ENCODE results near the gene NDRG4. TPM values are rescaled to one million over a fixed set of nuclear protein-coding genes. Genes with fewer than 3 reads are reported as not detected.
A peak's percentile ranks its signal among the peaks of the same experiment; 100 is the strongest.

Gene NDRG4
- polyA plus RNA-seq, 1 donor from 2014 or later = 507 TPM

DNA sequence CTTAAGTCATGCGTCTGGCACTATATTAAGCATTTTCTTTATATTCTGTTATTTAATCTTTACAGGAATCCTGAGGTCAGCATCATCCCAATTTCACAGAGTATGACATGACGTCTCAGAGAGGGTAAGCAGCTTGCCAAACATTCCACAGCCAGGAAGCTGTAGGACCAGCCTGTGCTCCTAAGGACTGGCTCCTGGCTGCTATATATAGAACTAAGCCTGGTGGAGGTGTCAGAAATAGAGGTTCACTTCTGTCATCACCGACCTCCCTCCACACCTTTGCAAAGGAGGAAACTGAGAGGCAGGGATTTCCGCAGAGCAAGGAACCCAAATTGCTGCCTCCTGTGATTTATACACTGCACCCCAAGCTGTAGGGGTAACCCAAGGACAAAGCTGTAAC is 37.9 kb upstream of the NDRG4 start:
- H3K27me3 ChIP-seq (ENCODE audit: insufficient read depth, low read depth, low read length) = peaks cover 15% of the 10 kb centered on the region
- H3K4me2 ChIP-seq (ENCODE audit: low read length) = no peak overlapping the region
- H3K27ac ChIP-seq (ENCODE audit: low read length) = no peak overlapping the region

DNA sequence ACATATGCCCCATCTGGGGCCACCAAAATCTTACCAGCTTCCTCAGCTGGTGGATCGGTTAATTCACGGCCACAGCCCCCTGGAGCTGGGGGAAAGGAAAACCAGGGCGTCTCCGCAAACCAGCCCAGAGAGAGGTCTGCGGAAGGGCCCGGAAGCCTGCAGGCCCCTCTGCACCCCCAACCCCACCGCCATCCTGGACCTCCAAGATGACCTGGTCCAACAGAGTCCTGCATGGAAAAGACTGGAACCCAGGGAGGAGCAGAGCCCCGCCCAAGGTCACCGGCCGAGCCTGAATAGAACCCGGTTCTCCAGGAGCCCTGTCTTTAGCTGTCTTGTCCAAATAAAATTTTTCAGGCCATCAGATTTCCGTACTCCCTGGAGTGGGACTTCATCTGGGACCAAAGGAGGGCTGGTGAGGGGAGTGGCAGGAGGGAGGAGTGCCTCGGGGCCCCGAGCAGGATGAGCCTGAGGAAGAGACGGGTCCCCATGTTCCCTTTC is 37.4 kb upstream of the NDRG4 start:
- H3K9me3 ChIP-seq (ENCODE audit: low read length) = no peaks in the 10 kb centered on the region
- no peaks in the 10 kb centered on the region for H3F3A ChIP-seq (ENCODE audit: insufficient read depth, low read length, poor library complexity, severe bottlenecking)
- peak overlapping the region; percentile 8 for H3K4me2 ChIP-seq (ENCODE audit: low read length)
- H3K9me2 ChIP-seq (ENCODE audit: insufficient read depth, low read length) = no peaks in the 10 kb centered on the region
- peak overlapping the region; percentile 91 for H3K9ac ChIP-seq (ENCODE audit: low read length)
- no peak overlapping the region for H2AFZ ChIP-seq (ENCODE audit: low read depth, low read length)
- H3K4me3 ChIP-seq (ENCODE audit: low read length) = peak overlapping the region; percentile 67
- H3K79me2 ChIP-seq (replicated peaks; ENCODE audit: insufficient read depth, low read length) = no peaks in the 10 kb centered on the region
- peak overlapping the region; percentile 44 for H3K27ac ChIP-seq (ENCODE audit: low read length)
- H4K20me1 ChIP-seq (ENCODE audit: insufficient read depth) = no peaks in the 10 kb centered on the region
- TF ChIP-seq EZH2 (IDR thresholded peaks at IDR 0.05; ENCODE audit: borderline replicate concordance, insufficient read depth, low read length, poor library complexity, severe bottlenecking) = no peak
- no peak for TF ChIP-seq SMC3 (conservative IDR thresholded peaks at IDR 0.05; ENCODE audit: poor library complexity)
- no peak for TF ChIP-seq EP300 (conservative IDR thresholded peaks at IDR 0.05; ENCODE audit: poor library complexity, severe bottlenecking)
- TF ChIP-seq TAF1 (IDR thresholded peaks at IDR 0.05; ENCODE audit: low read depth) = no peak
- TF ChIP-seq, protein P1, sequence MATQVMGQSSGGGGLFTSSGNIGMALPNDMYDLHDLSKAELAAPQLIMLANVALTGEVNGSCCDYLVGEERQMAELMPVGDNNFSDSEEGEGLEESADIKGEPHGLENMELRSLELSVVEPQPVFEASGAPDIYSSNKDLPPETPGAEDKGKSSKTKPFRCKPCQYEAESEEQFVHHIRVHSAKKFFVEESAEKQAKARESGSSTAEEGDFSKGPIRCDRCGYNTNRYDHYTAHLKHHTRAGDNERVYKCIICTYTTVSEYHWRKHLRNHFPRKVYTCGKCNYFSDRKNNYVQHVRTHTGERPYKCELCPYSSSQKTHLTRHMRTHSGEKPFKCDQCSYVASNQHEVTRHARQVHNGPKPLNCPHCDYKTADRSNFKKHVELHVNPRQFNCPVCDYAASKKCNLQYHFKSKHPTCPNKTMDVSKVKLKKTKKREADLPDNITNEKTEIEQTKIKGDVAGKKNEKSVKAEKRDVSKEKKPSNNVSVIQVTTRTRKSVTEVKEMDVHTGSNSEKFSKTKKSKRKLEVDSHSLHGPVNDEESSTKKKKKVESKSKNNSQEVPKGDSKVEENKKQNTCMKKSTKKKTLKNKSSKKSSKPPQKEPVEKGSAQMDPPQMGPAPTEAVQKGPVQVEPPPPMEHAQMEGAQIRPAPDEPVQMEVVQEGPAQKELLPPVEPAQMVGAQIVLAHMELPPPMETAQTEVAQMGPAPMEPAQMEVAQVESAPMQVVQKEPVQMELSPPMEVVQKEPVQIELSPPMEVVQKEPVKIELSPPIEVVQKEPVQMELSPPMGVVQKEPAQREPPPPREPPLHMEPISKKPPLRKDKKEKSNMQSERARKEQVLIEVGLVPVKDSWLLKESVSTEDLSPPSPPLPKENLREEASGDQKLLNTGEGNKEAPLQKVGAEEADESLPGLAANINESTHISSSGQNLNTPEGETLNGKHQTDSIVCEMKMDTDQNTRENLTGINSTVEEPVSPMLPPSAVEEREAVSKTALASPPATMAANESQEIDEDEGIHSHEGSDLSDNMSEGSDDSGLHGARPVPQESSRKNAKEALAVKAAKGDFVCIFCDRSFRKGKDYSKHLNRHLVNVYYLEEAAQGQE (IDR thresholded peaks at IDR 0.05; ENCODE audit: borderline replicate concordance) = no peak
- H3K27me3 ChIP-seq (ENCODE audit: insufficient read depth, low read depth, low read length) = peaks cover 15% of the 10 kb centered on the region
- H3K36me3 ChIP-seq (ENCODE audit: insufficient read depth, low read length) = no peaks in the 10 kb centered on the region

More for the DNA sequence above, 37.9 kb upstream of the NDRG4 start:
- Histone ChIP-seq H3K9ac (ENCODE audit: low read length) (no peak overlapping the region), H3F3A (ENCODE audit: insufficient read depth, low read length, poor library complexity, severe bottlenecking) (no peaks in the 10 kb centered on the region), H3K79me2 (replicated peaks; ENCODE audit: insufficient read depth, low read length) (no peaks in the 10 kb centered on the region), H2AFZ (ENCODE audit: low read depth, low read length) (no peak overlapping the region), H3K9me2 (ENCODE audit: insufficient read depth, low read length) (no peaks in the 10 kb centered on the region), H3K9me3 (ENCODE audit: low read length) (no peaks in the 10 kb centered on the region), H4K20me1 (ENCODE audit: insufficient read depth) (no peaks in the 10 kb centered on the region), H3K4me3 (ENCODE audit: low read length) (peak overlapping the region; percentile 67), H3K36me3 (ENCODE audit: insufficient read depth, low read length) (no peaks in the 10 kb centered on the region)
- TF ChIP-seq RAD21 (conservative IDR thresholded peaks at IDR 0.05) (no peak), EP300 (conservative IDR thresholded peaks at IDR 0.05; ENCODE audit: poor library complexity, severe bottlenecking) (no peak), MXI1 (conservative IDR thresholded peaks at IDR 0.05; ENCODE audit: poor library complexity, severe bottlenecking) (no peak), TAF1 (IDR thresholded peaks at IDR 0.05; ENCODE audit: low read depth) (no peak), SMC3 (conservative IDR thresholded peaks at IDR 0.05; ENCODE audit: poor library complexity) (no peak), EZH2 (IDR thresholded peaks at IDR 0.05; ENCODE audit: borderline replicate concordance, insufficient read depth, low read length, poor library complexity, severe bottlenecking) (no peak), POLR2AphosphoS5 (IDR thresholded peaks at IDR 0.05) (no peak)
- TF ChIP-seq, protein P2, sequence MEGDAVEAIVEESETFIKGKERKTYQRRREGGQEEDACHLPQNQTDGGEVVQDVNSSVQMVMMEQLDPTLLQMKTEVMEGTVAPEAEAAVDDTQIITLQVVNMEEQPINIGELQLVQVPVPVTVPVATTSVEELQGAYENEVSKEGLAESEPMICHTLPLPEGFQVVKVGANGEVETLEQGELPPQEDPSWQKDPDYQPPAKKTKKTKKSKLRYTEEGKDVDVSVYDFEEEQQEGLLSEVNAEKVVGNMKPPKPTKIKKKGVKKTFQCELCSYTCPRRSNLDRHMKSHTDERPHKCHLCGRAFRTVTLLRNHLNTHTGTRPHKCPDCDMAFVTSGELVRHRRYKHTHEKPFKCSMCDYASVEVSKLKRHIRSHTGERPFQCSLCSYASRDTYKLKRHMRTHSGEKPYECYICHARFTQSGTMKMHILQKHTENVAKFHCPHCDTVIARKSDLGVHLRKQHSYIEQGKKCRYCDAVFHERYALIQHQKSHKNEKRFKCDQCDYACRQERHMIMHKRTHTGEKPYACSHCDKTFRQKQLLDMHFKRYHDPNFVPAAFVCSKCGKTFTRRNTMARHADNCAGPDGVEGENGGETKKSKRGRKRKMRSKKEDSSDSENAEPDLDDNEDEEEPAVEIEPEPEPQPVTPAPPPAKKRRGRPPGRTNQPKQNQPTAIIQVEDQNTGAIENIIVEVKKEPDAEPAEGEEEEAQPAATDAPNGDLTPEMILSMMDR (IDR thresholded peaks at IDR 0.05; ENCODE audit: poor library complexity, severe bottlenecking) = no peak
- TF ChIP-seq, protein P1 (IDR thresholded peaks at IDR 0.05; ENCODE audit: borderline replicate concordance) = no peak

Data from neural cell (in vitro differentiated cells).